Stimulated activated CD8-positive, alpha-beta memory T cell treated with anti-CD3 and anti-CD28 coated beads, Interleukin-15, amount 100 ng/mL, for 48 hours (primary cell): ENCODE measurements around the gene THEMIS.
"Not testable (repeated sequence)": the region's sequence is repeated elsewhere in the genome, so short reads cannot be mapped to it uniquely, and the experiment has no call there.

ENCODE experiments used
- DNase-seq, 2 donors: peaks; one replicate each; pipeline ENCODE4 v3.0.0-alpha.2; 2020; ENCODE audit warnings: low read depth in 2 of 2

The THEMIS gene

GRCh38 chr6:127727260-127727953 lies 173.5 kb downstream of the THEMIS start:
- DNase-seq = no peak

GRCh38 chr6:127725821-127726220 lies 175.0 kb downstream of the THEMIS start:
- DNase-seq = no peak

GRCh38 chr6:127718694-127719093 lies 182.2 kb downstream of the THEMIS start:
- DNase-seq = no peak

GRCh38 chr6:127717384-127717783 lies 183.5 kb downstream of the THEMIS start:
- DNase-seq = no peak

- DNase-seq = no peak
Observed at GRCh38 chr6:127716465-127716864, 184.4 kb downstream of the THEMIS start.

- DNase-seq = no peak
Observed at GRCh38 chr6:127710668-127711067, 190.2 kb downstream of the THEMIS start.

GRCh38 chr6:127706216-127706615 lies 194.6 kb downstream of the THEMIS start:
- DNase-seq = no peak

- DNase-seq = no peak
Observed at GRCh38 chr6:127695108-127695507, 205.8 kb downstream of the THEMIS start.

GRCh38 chr6:127691146-127691545 lies 209.7 kb downstream of the THEMIS start:
- no peak for DNase-seq

GRCh38 chr6:127690588-127690987 lies 210.3 kb downstream of the THEMIS start:
- DNase-seq = no peak

- no peak for DNase-seq
Observed at GRCh38 chr6:127690092-127690491, 210.8 kb downstream of the THEMIS start.

- DNase-seq = not testable (repeated sequence)
Observed at GRCh38 chr6:127687490-127687889, 213.4 kb downstream of the THEMIS start.

- no peak for DNase-seq
Observed at GRCh38 chr6:127686084-127686483, 214.8 kb downstream of the THEMIS start.

GRCh38 chr6:127684501-127684900 lies 216.4 kb downstream of the THEMIS start:
- DNase-seq = no peak
